Measurements from ENCODE around the gene HNRNPD.

The HNRNPD gene

DNA sequence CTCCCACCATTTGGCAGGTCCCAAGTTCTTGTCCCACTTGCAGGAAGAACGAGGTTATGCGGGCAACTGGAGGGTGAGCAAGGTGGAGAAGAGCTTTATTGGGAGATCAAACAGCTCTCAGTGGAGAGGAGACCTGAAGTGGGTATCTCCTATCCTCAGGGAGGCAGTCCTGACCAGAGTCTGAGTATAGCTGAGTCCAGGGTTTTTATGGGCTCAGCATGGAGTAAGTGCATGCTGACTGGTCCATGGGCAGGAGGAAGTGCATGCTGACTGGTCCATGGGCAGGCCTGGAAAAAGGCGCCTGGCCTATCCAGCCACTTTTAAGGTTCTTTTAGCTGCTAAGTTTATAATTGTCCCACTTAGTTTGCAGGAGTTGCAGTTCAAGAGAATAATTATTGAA, 7.4 kb upstream of the HNRNPD start:
- TF ChIP-seq SIN3A (IDR thresholded peaks at IDR 0.05; ENCODE audit: borderline replicate concordance, insufficient read depth, low read length) (no peak), POLR2AphosphoS5 (IDR thresholded peaks at IDR 0.05; ENCODE audit: low read depth, low read length) (no peak), FOXP2 (optimal IDR thresholded peaks at IDR 0.05; ENCODE audit: borderline replicate concordance, extremely low read depth, extremely low read length, insufficient read depth) (no peak), TAF1 (IDR thresholded peaks at IDR 0.05; ENCODE audit: borderline replicate concordance, insufficient read depth, low read length) (no peak)
- TF ChIP-seq, protein P1, sequence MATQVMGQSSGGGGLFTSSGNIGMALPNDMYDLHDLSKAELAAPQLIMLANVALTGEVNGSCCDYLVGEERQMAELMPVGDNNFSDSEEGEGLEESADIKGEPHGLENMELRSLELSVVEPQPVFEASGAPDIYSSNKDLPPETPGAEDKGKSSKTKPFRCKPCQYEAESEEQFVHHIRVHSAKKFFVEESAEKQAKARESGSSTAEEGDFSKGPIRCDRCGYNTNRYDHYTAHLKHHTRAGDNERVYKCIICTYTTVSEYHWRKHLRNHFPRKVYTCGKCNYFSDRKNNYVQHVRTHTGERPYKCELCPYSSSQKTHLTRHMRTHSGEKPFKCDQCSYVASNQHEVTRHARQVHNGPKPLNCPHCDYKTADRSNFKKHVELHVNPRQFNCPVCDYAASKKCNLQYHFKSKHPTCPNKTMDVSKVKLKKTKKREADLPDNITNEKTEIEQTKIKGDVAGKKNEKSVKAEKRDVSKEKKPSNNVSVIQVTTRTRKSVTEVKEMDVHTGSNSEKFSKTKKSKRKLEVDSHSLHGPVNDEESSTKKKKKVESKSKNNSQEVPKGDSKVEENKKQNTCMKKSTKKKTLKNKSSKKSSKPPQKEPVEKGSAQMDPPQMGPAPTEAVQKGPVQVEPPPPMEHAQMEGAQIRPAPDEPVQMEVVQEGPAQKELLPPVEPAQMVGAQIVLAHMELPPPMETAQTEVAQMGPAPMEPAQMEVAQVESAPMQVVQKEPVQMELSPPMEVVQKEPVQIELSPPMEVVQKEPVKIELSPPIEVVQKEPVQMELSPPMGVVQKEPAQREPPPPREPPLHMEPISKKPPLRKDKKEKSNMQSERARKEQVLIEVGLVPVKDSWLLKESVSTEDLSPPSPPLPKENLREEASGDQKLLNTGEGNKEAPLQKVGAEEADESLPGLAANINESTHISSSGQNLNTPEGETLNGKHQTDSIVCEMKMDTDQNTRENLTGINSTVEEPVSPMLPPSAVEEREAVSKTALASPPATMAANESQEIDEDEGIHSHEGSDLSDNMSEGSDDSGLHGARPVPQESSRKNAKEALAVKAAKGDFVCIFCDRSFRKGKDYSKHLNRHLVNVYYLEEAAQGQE (IDR thresholded peaks at IDR 0.05; ENCODE audit: insufficient read depth in 1 of 2, low read depth in 2 of 2, low read length in 2 of 2) = no peak

GRCh38 chr4:82380831-82381230, 7.0 kb upstream of the HNRNPD start:
- TF ChIP-seq TAF1 (IDR thresholded peaks at IDR 0.05; ENCODE audit: borderline replicate concordance, insufficient read depth, low read length) (no peak), POLR2AphosphoS5 (IDR thresholded peaks at IDR 0.05; ENCODE audit: low read depth, low read length) (no peak), SIN3A (IDR thresholded peaks at IDR 0.05; ENCODE audit: borderline replicate concordance, insufficient read depth, low read length) (no peak), FOXP2 (optimal IDR thresholded peaks at IDR 0.05; ENCODE audit: borderline replicate concordance, extremely low read depth, extremely low read length, insufficient read depth) (no peak)
- TF ChIP-seq, protein P1 (IDR thresholded peaks at IDR 0.05; ENCODE audit: insufficient read depth in 1 of 2, low read depth in 2 of 2, low read length in 2 of 2) = no peak

DNA sequence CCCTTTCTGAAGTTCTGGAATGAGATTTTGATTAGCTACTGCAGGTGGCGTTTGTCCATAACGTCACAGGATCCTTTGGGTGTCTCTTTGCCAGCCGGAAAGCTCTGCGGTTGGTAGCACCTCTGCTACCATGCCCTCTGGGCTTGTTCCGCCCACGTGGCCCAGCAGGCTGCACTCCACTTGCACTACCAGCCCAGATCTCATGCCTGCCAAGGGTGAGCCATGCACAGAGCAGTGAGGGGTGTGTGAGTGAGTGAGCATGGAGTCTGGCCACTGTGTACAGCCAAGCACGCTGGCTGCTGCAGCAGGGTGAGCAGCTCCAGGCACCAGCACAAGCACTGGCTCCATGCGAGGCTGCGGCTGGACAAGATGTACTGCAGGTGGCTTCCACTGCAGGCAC, 6.6 kb upstream of the HNRNPD start:
- TF ChIP-seq TAF1 (IDR thresholded peaks at IDR 0.05; ENCODE audit: borderline replicate concordance, insufficient read depth, low read length) = no peak

- TF ChIP-seq, protein P1 (IDR thresholded peaks at IDR 0.05; ENCODE audit: insufficient read depth in 1 of 2, low read depth in 2 of 2, low read length in 2 of 2) = no peak
- TF ChIP-seq TAF1 (IDR thresholded peaks at IDR 0.05; ENCODE audit: borderline replicate concordance, insufficient read depth, low read length) (no peak), POLR2AphosphoS5 (IDR thresholded peaks at IDR 0.05; ENCODE audit: low read depth, low read length) (no peak), FOXP2 (optimal IDR thresholded peaks at IDR 0.05; ENCODE audit: borderline replicate concordance, extremely low read depth, extremely low read length, insufficient read depth) (no peak), SIN3A (IDR thresholded peaks at IDR 0.05; ENCODE audit: borderline replicate concordance, insufficient read depth, low read length) (no peak)
These were observed 2.3 kb upstream of the HNRNPD start for GRCh38 chr4:82376109-82376508.

DNA sequence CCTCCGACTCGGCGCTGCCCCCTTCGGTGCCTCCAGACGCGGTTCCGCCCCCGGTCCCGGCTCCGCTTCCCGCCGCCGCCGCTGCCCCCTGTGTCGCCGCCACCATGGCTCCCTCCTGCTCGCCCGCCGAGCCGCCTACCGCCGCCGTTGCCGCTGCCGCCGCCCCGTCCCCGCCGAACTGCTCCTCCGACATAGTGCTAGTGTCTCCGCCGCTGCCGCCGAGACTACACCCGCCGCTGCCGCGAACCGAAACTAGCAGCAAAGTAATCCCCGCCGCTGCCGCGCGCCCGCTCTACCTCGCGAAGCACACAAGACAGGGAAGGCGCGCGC, 340 bp downstream of the HNRNPD start:
- TF ChIP-seq SIN3A (IDR thresholded peaks at IDR 0.05; ENCODE audit: borderline replicate concordance, insufficient read depth, low read length) (no peak), POLR2AphosphoS5 (IDR thresholded peaks at IDR 0.05; ENCODE audit: low read depth, low read length) (0 out of 2 replicates have a peak, but pooled peaks have one; percentile 34)

DNA sequence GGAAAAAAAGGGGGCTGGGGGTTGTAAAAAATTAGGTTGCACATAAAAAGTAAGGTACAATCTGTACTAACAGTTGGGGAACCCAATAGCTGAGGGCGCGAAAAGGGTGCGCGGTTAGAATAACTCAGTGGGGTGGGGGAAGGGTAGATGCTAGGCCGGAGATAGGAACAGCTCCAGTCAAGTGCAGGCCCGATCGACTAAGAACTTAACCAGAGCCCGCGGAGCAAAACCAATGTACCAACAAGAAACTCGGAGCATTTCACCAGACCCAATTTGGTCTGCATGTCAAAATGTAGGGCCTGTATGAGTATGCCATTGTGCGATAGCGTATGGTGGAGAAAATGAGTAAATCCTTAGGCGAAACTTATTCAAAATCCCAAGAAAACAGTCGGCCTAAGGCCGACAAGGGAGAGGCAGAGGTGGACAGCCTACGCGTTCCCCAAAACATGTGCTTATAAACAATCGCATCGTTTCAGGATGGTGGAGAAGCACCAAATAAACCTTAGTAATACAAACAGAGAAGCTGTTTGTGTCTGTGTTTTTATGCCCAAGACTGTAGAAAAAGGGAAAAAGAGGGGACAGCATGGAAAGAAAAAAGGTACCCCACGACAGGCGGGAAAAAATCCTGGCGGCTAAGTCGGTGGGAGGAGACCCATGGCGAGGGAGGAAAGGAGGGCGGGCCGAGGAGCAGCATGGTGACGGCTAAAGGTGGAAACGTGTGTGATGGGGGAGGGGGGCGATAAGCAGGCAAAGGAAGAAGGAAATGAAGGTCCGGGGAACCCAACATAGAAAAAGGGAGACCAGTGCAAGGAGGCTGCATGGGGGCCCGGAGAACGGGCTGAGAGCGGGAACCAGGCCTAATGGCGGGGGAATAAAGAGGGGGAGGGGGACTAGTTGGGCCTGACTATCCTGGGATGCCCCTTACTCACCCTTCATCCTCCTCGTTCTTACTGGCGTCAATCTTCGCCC, 990 bp downstream of the HNRNPD start:
- TF ChIP-seq TAF1 (IDR thresholded peaks at IDR 0.05; ENCODE audit: borderline replicate concordance, insufficient read depth, low read length) (peak; percentile 86; the same call in 1 of the 2 replicates), SIN3A (IDR thresholded peaks at IDR 0.05; ENCODE audit: borderline replicate concordance, insufficient read depth, low read length) (peak; percentile 96), POLR2AphosphoS5 (IDR thresholded peaks at IDR 0.05; ENCODE audit: low read depth, low read length) (peak; percentile 63), FOXP2 (optimal IDR thresholded peaks at IDR 0.05; ENCODE audit: borderline replicate concordance, extremely low read depth, extremely low read length, insufficient read depth) (no peak)
- TF ChIP-seq, protein P1 (IDR thresholded peaks at IDR 0.05; ENCODE audit: insufficient read depth in 1 of 2, low read depth in 2 of 2, low read length in 2 of 2) = peak in 1 of 2 experiments; percentile 40; a peak in 1 of 4 replicates

Data from PFSK-1 (cell line).